Ureter (tissue), 1 donor: Measurements from ENCODE around the gene TECTA. TPM values are rescaled to one million over a fixed set of nuclear protein-coding genes. Genes with fewer than 3 reads are reported as not detected.
"Not testable (repeated sequence)": the region's sequence is repeated elsewhere in the genome, so short reads cannot be mapped to it uniquely, and the experiment has no call there.

ENCODE experiments used
- DNase-seq: peaks from one replicate; pipeline ENCODE4 v3.0.0-alpha.2; 2020; ENCODE audit warnings: low spot score
- total RNA-seq: library from RNA; stranded (reverse); gene quantifications from one replicate; pipeline ENCODE4 v1.2.4, GENCODE V29; 2023
- donor health status: DM: yes; HTN: yes; CAD: no.

TECTA gene
- total RNA-seq, 1 donor from 2014 or later: 0.83 TPM

GRCh38 chr11:121163658-121164308, 62.7 kb downstream of the TECTA start:
- DNase-seq: no peak

- not testable (repeated sequence) for DNase-seq
Observed at GRCh38 chr11:121177629-121178028, 76.6 kb downstream of the TECTA start.

- DNase-seq: no peak
Observed at GRCh38 chr11:121179306-121179705, 78.3 kb downstream of the TECTA start.

GRCh38 chr11:121180183-121180582, 79.1 kb downstream of the TECTA start:
- no peak for DNase-seq

- DNase-seq: no peak
Observed at GRCh38 chr11:121188776-121189175, 87.7 kb downstream of the TECTA start.

GRCh38 chr11:121191818-121192217, 90.8 kb downstream of the TECTA start:
- no peak for DNase-seq

GRCh38 chr11:121194731-121195596, 93.9 kb downstream of the TECTA start:
- DNase-seq: peak; percentile 70

- DNase-seq: no peak
Observed at GRCh38 chr11:121198491-121198890, 97.4 kb downstream of the TECTA start.

- DNase-seq: no peak
Observed at GRCh38 chr11:121199516-121199915, 98.5 kb downstream of the TECTA start.

- no peak for DNase-seq
Observed at GRCh38 chr11:121206810-121207209, 105.8 kb downstream of the TECTA start.

GRCh38 chr11:121207485-121208115, 106.6 kb downstream of the TECTA start:
- DNase-seq: no peak

GRCh38 chr11:121210445-121211080, 109.5 kb downstream of the TECTA start:
- DNase-seq: no peak

GRCh38 chr11:121211626-121212025, 110.6 kb downstream of the TECTA start:
- DNase-seq: no peak

- DNase-seq: no peak
Observed at GRCh38 chr11:121212536-121213361, 111.7 kb downstream of the TECTA start.

GRCh38 chr11:121213362-121213893, 112.4 kb downstream of the TECTA start:
- DNase-seq: no peak

GRCh38 chr11:121214861-121215260, 113.8 kb downstream of the TECTA start:
- no peak for DNase-seq

GRCh38 chr11:121221496-121222200, 120.6 kb downstream of the TECTA start:
- no peak for DNase-seq

GRCh38 chr11:121223161-121223560, 122.1 kb downstream of the TECTA start:
- no peak for DNase-seq

GRCh38 chr11:121225382-121225781, 124.3 kb downstream of the TECTA start:
- no peak for DNase-seq
